DMS153 treated with DMSO at 0.1 percent for 48 hours (cell line): ENCODE results near the gene ZNF473.

Source experiments
- DNase-seq: peaks from one replicate; lab custom pipeline; 2025; ENCODE audit not compliant: unreplicated experiment; lab: John Stamatoyannopoulos, UW

ZNF473 gene

GRCh38 chr19:50025794-50026549 is at the start of gene ZNF473:
Gene ZNF473 (plus strand): TSS chr19:50026005. CDS start chr19:50031083, 5,078 bp downstream.
- DNase-seq = peak; percentile 99

DNA sequence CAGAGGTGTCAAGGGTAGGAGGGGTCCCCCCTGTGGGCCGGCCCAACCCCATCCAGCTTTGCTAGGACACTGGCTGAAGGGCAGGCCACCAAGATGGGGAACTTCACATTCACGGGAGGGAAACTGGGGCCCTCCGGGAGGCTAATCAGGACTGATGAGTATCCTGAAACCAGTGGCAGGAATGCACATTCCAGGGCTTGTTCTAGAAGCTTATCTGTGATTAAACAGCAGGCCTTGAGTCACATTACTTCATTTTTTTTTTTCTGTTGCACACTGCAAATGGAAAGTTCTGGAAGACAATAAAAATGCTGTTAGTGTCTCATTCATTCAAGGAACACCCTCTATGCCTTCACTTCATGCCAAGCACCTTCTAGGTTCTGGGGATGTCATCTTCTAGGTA is 49.3 kb upstream of the ZNF473 start:
- DNase-seq = no peak

DNA sequence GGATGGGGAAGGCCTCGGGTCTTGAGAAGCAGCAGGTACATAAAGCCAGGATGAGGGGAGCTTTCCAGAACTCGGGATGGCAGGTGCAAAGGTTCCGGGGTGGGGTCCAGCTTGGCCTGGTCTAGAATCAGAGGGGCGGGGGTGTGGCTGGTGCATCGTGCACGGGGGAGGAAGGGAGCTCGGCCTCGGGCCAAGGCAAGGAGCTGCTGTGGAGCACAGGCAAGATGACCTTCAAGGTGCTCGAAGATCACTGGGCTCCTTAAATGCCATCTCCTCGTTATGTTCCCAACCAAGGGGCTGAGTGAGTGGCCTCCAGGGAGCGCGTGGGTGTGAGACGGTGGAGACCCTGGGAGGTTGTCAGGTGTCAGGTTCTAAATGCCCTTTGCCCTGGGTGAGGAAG is 48.7 kb upstream of the ZNF473 start:
- DNase-seq = no peak

GRCh38 chr19:49977881-49978280 is 47.9 kb upstream of the ZNF473 start:
- DNase-seq = no peak

GRCh38 chr19:49978324-49978723 is 47.5 kb upstream of the ZNF473 start:
- DNase-seq = no peak

- no peak for DNase-seq
Observed at GRCh38 chr19:49981603-49982593, 43.9 kb upstream of the ZNF473 start.

GRCh38 chr19:49983645-49984229 is 42.1 kb upstream of the ZNF473 start:
- no peak for DNase-seq

GRCh38 chr19:49984491-49984890 is 41.3 kb upstream of the ZNF473 start:
- DNase-seq = no peak

- no peak for DNase-seq
Observed at GRCh38 chr19:49985871-49986270, 39.9 kb upstream of the ZNF473 start.

- no peak for DNase-seq
Observed at GRCh38 chr19:49986354-49986753, 39.5 kb upstream of the ZNF473 start.

GRCh38 chr19:49987159-49987698 is 38.6 kb upstream of the ZNF473 start:
- DNase-seq = no peak

DNA sequence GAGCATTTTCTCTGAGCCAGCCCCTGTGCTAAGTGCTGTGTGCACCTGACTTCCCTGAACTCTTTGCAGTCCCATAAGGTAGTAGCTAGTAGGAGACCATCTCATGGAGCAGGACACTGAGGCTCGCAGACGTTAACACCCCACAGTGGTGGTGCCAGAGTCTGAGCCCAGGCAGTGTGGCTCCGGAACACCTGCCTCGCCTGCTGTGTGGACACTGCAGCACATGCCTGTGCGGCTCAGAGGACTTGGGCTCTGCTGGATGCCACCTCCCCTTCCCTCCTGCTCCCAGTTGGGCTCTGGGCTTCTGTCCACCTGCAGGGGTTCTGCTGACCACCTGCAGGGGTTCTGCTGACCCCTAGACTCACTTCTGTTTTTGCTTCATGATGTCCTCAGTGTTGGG is 37.8 kb upstream of the ZNF473 start:
- no peak for DNase-seq

GRCh38 chr19:49988433-49988832 is 37.4 kb upstream of the ZNF473 start:
- no peak for DNase-seq

DNA sequence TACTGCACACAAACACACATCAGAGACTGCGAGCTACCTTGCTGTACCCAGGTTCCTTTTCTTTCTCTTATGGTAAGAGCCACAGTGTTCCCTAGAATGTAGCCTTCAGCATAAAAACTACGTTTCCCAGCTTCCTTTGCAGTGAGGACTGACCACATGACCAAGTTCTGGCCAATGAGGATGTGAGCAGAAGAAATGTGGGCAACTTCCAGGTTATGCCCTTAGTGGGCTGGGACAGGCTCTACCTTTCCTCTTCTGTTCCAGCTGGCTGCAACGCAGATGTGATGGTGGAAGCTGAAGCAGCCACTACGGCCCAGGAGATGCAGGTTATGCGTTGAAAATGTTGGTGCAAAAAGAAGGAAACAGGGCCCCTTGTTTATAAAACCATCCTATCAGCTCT is 28.1 kb upstream of the ZNF473 start:
- peak; percentile 11 for DNase-seq

- DNase-seq = no peak
Observed at GRCh38 chr19:49999371-50000010, 26.3 kb upstream of the ZNF473 start.

DNA sequence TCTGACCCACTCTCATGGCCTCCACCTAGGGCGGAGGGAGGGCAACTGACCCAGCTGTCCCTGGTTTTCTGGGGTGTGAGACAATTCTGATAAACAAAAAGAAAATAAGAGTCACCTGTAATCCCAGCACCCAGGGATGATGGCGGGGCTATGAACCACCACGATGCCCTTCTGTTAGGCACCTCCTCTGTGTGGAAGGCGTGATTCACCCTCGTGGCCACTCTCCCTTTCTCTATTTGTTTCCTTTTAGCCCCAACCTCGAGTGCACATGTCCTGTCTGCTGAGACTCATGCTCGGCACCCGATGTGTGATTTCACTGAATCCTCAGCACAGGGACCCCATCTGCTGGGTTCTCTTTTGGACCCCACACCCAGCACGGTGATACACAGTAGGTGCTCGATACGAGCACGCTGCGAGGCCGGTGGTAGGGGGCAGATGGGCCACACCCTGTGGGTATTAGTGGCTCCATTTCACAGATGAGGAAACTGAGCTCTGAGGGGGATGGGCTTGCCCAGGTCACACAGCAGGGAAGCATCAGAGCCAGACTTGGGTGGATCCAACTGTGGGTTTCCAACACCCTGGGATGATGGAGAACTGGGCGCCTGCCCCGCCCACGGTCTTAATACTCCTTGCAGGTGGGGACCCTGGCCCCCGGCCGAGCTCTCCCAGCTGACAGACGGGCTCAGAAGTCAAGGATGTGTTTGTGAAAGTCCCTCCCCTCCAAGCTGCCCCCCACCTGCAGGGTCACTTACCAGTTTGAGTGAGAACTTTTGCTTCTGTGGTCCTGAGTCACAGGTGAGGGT is 25.6 kb upstream of the ZNF473 start:
- DNase-seq = no peak

GRCh38 chr19:50000841-50001557 is 24.8 kb upstream of the ZNF473 start:
- no peak for DNase-seq

GRCh38 chr19:50001775-50002174 is 24.0 kb upstream of the ZNF473 start:
- DNase-seq = no peak

DNA sequence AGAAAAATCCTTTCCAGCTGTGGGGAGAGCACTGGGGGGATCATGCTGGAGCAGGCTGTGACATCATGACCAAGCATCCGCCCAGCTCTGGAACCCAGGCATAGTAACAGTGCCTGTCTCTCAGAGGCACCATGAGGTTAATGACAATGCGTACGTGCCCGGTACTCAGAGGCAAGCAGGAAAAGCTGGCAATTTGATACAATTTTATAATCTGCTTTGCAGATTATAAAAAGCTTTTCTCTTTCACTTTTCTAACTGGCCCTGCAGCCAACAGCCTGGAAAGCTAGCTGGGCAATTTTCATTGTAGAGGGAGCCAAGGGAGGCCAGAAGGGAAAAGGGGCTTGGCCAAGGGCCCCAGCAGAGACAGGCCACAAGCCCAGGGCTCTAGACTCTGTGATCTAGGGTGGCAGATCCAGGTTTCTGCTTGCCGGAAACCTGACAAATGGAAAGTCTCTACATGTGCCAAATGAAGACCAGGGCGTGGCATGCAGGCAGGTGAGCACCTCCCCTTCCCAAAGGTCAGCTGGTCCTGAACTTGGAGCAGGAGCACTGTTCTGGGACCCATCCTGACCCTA is 23.3 kb upstream of the ZNF473 start:
- DNase-seq = no peak
